ENCODE results near the gene TAF3.

TAF3 gene

DNA sequence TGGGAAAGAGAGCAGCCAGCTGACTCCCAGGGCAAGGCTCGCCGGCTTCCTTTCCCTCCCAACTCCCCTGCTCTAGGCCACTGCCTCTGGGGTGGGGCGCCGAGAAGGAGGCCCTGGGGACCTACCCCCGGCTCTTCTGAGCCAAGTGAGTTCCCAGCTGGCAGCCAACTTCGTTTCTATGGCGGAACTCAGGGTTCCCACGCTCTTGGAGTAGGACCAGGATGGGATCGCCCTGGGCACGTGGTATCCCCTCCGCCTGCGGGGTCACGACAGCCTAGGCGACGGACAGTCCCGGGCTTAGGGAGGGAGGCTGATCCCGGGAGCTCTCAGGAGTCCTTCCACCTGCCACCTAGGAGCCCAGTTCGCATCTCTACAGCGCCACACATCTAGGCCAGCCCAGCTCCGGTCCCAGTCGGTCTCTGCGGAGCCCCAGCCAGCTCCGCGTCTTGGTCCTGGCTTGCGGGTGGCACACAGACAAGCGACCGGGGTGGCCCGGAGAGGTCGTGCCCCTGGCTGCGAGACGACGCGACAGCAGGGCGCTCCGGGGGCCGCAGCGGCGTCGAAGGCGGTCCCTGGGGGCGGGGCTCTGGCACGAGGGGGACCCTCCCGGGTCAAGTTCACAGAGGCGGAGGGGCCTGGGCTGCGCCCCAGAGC, 215.6 kb downstream of the TAF3 start:
- DNase-seq (ENCODE audit: low read depth), result no peak

DNA sequence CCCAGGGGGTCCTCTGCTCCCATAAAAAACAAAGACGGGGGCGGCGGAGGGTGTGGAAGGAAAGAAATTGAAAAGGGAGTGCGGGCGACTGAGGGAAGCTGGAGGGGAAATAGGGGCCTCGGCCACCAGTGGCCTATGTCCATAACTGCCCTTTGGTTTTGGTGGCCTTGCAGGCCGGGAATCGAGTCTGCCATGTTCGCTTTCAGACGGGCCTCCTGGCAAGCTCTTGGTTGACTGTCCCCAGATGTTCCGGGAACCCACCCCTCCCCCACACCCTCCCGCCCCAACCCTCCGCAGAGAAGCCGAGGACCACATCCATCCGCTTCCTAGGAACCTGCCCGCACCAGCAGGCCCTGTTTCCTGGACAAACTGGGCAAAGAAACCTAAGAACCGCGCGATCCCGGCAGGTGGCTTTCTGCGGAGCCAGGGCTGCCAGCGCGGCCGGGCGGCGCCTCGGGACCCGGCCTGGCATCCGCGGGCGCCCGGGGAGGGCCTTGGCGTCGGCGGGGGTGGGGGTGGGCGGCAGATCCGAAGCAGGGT, 216.2 kb downstream of the TAF3 start:
- no peak for DNase-seq (ENCODE audit: low read depth)

DNA sequence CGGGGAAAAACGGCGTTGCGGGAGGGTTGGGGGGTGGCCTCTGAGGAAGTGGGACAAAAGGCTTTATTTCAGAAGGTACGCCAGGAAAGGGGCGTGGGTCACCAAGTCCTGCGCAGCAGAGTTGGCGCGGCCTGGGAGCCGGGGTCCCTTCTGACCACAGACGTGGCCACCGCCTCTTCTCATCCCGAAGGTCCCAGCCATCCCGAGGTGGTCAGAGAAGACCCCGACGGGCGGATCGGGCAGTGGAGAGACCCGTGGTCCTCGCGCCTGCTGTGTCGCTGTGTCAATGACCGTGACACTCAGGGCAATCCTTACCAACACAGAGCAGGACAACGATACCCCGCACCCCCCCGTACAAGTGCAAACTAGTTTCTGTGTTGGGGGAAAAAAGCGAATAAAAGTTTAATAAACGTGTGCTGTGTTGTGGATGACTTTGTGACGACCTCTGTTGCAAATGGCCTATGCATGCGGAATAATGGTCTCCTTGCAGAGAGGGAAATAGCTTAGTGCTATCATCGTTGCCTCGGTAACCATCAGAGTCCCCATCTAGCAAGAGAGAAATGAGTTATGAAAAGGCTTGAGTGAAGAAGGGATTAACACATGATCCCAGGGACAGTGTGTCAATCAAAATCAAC, 216.8 kb downstream of the TAF3 start:
- DNase-seq (ENCODE audit: low read depth), result no peak

DNA sequence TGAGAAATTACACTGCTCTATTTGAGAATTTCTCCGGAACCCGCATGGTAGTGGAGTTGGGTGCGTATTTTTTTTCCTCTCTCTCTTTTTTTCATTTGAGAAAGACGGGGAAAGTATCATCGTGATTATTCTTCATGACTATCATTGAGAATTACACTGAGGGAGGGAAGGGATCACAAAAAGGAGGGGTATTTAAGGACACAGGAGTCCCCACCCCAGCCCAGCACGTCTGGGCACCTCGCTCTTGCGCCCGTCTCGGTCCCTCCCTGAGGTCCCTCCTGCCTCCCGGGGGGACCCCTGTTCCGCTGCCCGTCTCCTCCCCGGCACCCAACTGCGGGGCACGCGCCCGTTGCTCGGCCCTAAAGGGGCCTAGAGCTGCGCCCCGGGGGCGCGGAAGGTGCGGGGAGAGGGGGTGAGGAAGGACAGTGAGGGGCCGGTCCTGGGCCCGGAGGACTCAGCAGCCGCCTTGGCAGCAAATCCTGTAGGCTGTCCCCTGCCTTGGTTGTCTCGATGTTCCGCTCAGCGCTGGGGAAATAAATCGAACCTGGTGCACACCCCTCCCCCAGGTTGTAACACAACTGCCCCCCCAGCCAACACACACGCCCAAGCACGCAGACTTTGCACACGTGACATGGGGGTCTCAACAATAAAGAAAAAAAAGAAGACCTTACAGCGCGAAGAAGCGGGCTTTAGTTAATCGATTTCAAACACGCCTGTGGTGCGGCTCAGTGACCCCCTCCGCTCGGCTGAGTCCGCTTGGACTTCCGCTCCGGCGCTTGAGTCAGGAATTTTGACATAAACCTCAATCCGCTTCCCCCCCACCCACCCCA, 217.6 kb downstream of the TAF3 start:
- DNase-seq (ENCODE audit: low read depth), result no peak

DNA sequence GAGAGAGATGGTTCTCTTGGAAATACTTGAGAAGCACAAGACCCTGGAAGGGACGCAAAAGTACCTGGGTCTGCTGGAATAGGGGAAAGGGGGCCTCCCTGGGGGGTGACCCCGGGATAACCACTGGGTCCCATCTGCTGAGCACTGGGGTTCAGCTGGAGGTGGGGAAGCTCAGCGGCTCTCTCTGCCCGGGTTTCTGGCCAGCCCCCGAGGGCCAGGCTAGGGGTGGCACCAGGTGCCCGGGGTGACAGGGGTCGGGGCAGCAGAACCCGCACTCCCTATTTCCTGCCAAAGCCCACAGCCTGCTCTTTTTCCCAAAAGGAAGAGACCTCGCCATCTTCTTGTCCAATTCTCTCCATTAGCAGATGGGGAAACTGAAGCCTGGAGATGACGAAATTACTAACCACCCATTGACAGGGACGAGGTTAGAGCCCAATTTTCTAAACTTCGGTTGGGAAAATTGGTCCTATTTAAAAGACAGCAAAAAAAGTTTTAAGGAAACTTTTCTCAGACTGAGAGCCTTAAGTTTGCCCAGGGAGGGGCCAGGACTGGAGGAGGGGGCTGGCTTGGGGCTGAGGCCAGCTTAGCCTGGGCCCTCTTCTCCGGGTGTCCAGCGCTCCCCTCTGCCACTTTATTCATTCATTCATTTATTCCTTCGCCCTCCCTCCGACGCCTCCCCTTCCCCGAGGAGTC, 218.3 kb downstream of the TAF3 start:
- no peak for DNase-seq (ENCODE audit: low read depth)

DNA sequence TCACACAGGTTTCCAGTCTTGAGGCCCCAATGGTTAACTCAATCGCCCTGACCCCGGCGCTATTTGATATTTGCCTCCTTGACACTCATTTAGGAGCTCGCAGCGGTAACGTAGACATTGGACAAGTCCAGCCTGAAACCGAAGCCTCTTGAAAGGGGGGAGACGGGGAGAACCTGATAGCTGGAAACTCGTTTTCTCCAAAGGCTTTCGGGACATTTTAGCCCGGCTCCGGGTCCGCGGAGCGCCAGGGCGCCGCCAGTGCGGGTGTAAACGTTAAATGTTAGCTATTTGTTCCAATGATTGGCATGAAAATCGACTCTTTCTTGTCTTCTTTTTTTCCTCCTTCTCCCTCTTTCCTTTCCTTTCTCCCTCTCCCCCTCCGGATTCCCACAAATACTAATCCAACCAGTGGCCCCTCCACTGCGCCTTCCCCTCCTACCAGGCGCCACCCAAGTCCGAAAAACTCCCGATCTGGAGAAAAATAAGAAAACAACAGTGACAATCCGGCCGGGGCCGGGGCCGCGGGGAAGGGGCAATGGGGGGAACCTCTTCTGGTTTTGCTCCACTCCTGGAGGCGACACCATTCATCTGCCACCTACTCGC, 219.0 kb downstream of the TAF3 start:
- DNase-seq (ENCODE audit: low read depth), result no peak

DNA sequence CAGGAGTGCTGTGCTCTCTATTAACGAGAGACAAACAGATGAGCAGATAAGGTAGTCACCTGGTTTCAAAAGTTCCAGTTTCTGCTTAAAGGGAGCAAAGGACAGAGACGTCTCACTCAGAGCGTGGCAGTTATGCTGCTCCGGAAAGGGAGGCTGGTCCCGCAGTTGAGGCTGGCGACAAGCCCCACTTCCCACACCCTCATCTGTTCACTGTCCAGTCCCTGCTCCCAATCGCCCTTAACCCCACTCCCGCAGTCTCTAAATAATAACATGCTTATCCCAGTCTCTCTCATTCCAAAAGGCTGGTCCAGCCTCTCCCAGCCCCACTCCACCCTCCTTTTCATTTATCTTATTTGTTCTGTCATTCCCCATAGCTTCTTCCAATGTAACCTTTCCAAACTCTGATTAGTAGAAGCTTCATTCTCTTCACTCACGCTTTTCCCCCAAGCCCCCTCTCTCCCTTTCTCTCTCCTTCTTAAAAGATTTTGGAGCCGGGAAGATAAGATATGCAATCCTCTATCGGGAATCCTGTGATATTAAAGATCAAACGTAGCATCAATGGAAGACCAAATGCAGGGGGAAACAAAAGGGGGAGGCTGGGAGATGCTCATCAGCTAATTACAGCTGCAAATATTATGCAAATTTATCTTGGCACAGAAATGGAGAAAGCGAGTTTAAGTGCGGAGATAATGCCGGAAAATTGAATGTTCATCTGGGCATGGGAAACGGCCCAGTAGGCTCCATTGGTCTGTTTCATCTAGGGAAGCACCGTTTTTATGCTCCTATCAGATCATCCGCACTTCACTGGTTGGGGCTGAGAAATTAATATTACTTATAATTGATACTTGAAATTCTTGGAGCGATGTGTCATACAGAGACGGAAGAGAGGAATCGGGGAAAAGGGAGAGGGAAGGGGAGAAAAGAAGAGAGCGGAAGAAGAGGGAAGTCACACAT, 219.9 kb downstream of the TAF3 start:
- DNase-seq (ENCODE audit: low read depth), result no peak

DNA sequence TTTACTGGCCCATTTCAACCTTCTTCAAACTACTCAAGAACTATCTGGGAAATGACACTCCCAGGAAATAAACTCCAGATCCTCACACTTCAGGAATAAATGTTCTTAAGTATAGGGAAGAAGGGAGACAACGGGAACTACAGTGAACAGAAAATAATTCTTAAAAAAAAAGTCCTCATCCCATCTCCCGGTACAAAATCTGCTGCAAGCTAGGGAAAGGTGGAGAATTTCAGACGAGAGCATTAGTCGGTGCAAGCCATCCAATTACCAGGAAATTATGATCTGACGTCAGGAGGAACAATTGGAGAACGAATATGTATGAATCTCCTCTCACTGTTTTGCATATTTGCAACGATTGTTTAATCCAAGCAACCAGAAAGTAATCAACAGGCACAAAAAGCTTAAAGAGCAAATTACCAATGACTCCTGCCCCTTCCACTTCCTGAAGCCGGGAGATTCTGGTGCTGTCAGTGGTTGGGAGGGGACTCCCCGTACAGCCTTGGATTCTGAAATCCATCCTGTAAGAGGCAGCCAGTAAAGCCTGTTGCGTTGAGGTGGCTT, 221.1 kb downstream of the TAF3 start:
- DNase-seq (ENCODE audit: low read depth), result no peak

DNA sequence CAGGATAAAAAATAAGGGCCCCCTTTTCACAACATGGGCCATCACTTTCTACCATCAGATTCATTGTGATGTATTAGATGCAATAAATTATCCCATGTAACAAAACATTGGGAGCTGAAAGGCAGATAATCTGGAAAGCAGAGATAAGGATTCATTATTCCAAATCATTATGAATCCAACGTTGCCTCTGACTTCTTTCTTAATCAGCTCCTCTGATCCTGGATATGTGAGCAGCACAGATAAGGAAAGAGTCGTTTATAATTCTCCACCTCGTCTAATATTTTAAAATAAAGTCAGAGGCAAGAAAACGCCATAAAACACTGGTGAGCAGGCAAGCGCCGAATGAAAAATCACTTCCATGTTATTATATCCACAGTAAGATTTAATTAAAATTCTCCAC, 222.3 kb downstream of the TAF3 start:
- no peak for DNase-seq (ENCODE audit: low read depth)

DNA sequence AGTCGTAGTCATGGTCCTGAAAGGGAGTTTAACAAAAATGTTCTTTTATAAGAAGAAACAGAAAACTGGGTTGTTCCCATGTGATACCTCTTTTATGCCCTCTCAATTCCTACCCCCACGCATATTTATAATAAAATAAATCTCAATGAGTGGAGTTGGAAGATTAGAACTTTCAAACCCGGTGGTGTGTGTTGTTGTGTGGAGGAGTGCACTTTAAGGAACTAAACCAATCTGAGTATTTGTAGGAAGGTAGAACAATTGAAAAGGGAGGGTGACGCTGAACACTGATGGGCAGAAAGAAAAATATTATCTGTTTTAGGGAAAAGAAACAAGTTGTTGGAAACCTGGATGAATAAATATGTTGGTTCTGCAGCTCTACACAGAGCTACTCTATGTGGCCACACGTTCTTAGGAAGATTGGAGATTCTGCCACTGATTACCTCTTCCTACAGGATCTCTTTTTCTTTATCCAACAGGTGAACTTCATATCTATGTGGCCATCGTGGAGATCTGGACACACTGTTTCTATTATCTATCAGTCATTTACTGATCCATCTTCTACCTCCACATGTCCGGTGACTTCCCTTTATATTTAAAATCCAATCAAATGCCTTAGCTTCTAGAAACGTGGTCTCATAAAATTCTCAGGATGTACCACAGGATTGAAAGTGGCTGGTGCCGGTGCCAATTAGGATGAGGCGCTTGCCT, 223.1 kb downstream of the TAF3 start:
- DNase-seq (ENCODE audit: low read depth), result no peak

DNA sequence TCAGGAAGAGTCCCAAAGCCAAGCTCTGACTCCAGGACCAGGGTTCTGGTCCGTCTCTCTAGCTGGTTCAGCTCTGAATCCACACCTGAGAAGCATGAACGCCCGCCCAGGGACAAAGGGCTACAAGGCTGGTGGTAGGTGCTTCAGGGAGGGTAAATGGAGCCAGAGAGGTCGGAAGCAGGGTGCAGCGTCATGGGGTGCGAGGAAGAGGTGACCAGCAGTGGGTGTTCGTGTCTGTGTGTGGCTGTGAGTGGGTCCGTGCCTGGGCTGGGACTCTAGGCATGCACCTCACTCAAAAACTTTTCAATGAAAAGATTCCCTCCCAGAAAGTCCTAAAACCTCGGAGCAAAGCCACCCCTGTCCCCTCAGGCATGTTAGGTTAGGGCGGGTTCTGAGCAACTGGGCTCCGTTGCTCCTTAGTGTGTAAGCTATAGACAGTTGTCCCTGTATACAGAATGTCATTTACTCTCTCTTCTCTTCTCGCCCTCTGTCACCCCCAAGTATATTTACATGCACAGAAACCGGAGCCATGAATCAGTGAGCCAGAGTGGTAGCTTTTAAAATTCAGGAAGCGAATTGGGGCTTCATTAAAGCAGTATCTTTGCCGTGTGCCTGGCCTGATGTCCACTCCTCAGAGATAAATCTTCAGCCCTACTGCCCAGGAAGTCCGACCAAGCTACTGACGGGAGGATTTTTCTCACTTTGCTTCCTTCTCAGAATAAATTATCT, 223.9 kb downstream of the TAF3 start:
- no peak for DNase-seq (ENCODE audit: low read depth)

DNA sequence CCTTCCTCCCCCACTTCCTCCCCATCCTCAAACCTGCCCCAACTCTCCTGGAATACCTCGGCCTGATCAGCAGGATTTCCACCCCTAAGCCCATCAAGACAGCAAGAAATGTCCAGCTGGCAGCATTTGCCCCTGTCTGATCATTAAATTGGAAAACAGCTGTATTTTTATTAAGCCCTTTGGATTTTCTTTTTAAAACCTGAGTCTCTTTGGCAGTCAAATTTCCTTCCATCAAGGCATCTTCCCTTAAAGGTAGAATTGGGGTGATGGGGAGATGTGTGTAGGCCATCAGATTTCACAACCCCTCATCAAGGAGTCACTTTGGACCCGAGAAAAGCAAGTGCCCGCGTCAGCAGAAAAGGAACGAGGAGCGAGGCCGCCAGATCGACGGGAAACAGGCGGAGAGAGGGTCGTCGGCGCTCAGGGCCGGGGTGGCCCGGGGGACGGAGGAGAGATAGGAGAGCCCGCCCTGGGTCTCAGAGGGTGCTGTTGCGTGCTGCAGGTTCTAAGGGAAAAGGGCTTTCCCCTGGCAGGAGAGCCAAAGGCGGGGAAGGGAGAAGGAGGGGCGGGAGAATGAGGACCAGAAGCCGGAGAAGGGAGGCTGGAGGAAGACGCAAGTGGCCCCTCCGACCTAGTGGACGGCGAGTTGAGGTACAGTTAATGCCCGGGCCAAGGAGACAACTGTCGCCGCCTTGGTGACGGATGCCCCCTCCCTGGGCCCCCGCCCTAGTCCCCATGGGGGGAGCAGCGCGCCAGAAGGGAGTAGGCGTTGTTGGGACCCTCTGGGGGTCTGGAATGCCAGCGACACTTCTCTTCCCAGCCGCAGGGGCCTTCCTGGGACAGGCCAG, 224.6 kb downstream of the TAF3 start:
- DNase-seq (ENCODE audit: low read depth), result no peak

DNA sequence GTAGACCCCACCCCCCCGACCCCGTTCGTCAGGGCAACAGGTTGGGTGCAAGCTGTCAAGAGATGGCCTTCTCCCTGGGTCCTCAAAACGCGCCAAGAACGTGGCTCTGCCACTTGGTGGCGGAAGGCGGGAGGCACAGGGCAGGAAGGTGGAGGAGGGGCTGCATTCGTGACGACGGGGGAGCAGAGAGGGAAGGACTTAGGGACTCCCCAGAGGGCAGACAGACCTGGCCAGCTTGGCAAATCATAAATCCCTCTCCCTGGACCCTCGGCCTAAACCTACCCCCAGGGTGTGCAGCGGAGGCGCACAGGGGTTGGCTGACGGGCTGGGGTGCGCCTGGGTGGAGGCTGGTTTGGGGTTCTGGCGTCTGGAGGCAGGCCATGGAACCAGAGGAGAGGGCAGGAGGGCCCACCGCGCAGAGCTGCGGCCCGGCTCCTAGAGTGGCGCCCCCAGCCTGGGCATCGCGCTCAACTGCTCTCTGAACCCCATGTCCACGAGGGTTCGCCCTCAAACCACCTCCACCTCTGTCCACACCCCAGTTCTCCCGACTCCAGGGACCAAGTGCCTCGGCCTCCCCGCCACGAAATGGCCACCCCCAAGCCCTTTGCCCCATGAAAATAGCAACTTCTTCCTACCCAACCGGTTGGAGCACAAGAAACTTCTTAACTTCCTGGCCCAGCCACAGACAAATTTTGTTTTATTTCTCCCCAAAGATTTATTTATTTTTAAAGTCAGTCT, 225.4 kb downstream of the TAF3 start:
- DNase-seq (ENCODE audit: low read depth), result no peak

DNA sequence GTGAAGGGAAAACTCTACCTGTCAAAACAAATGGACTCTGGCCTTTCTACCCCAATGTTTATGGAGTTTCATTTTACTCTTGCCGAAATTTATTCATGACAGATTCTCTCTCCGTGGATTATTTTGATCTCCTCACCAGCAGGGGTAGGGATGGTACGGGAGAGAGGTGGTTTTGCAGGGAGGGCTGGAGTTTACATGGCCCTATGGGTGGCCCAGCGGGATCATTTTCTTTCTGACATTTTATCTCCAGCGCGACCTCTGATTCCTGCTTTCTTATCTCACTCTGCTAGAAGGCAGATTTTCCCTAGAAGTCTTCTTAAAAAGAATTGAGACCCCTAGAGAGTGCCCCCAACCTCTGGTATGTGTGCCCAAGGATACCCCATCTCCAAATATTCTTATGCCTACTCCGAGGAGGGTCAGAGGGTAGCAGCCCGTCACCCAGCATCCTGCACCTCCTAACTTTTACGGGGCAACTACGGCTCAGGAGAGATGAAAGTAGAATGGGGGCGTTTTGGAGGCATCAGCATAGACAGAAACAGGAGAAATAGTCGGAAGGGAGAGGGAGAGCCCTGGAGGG, 226.1 kb downstream of the TAF3 start:
- DNase-seq (ENCODE audit: low read depth), result no peak

DNA sequence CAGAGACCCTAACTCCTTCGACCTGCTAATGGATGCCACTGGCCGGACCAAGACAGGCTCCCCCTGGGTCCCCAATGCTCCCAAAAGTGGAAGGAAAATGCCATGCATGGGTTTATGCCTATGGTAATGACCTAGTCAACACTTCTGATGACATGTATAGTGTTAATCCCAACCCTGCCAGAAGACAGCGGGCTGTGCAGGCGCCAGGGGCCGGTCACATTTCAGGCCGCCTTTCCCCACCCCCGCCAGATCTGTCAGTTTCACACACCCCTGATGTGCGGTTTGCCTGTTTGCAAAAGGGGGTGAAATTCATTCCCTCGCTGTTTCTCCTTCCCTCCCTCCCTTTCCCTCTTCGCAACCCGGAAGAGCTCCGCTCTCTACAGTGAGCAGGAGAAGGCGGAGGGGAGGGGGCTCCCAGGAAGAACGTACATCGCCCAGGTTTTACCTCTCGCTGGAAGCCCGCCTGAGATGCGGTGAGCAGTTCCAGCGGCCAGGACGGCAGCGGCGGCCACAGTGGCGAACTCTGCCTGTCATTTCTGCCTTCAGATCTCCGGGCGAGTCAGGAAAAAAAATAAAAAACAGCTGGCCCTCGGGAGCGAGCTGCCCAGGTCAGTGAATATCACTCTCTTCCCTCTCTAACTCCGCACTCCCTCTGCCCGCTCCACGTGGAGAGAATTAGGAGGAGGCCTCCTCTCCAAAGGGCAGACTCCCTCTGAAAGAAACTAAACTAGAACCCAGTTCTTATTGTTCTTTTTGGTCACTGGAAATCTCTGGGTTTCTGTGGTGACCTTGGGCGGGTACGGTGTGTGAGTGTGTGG, 226.8 kb downstream of the TAF3 start:
- no peak for DNase-seq (ENCODE audit: low read depth)
